Mesodermal cell (in vitro differentiated cells): ENCODE data around the gene TRRAP.

ENCODE experiments used
- H3K27ac ChIP-seq: 2 replicates; pipeline ENCODE4 v1.7.0; 2013; ENCODE audit warnings: mild to moderate bottlenecking, low read depth, low read length, moderate library complexity; ENCODE audit not compliant: severe bottlenecking
- H3K36me3 ChIP-seq: 2 replicates; pipeline ENCODE4 v1.7.1; 2013; ENCODE audit warnings: mild to moderate bottlenecking, low read length, moderate library complexity; ENCODE audit not compliant: control insufficient read depth, insufficient read depth
- H3K4me1 ChIP-seq: one replicate; pipeline ENCODE4 v1.7.1; 2013; ENCODE audit warnings: mild to moderate bottlenecking, low read length; ENCODE audit not compliant: insufficient read depth, control insufficient read depth, poor library complexity, severe bottlenecking
- H3K4me3 ChIP-seq: 2 replicates; pipeline ENCODE4 v1.7.0; 2013; ENCODE audit warnings: low read length, control low read depth, mild to moderate bottlenecking; ENCODE audit not compliant: insufficient read depth, poor library complexity, severe bottlenecking; ENCODE audit errors: extremely low read depth
- H3K9me3 ChIP-seq: 2 replicates; pipeline ENCODE4 v1.7.1; 2013; ENCODE audit warnings: mild to moderate bottlenecking, low read length, moderate library complexity; ENCODE audit not compliant: control insufficient read depth
- WGBS, 2 experiments: methylation state at CpG; one replicate each; pipeline ENCODE4 v1.1.5; 2013; ENCODE audit warnings: missing lambda C conversion rate in 2 of 2; ENCODE audit not compliant: insufficient coverage in 2 of 2; 5-methylcytosine and 5-hydroxymethylcytosine counted together

Gene TRRAP

GRCh38 chr7:99004781-99005500 lies 126.6 kb downstream of the TRRAP start:
- Histone ChIP-seq H3K36me3 (peaks cover 91% of the 10 kb centered on the region), H3K4me3 (no peak overlapping the region)
- WGBS, 2 experiments, result 97% methylated on average over 26 of the region's 26 CpGs

GRCh38 chr7:99005776-99006175 lies 127.4 kb downstream of the TRRAP start:
- peaks cover 91% of the 10 kb centered on the region for H3K36me3 ChIP-seq
- no peaks in the 10 kb centered on the region for H3K4me1 ChIP-seq
- H3K4me3 ChIP-seq, result no peak overlapping the region
- H3K27ac ChIP-seq, result no peak overlapping the region
- 92 to 97% methylated on average over 14 to 15 of the region's 15 CpGs for WGBS, 2 experiments
- H3K9me3 ChIP-seq, result no peaks in the 10 kb centered on the region

More at GRCh38 chr7:99004781-99005500, 126.6 kb downstream of the TRRAP start:
- Histone ChIP-seq H3K9me3 (no peaks in the 10 kb centered on the region), H3K4me1 (no peaks in the 10 kb centered on the region), H3K27ac (no peak overlapping the region)

GRCh38 chr7:99006739-99007424 lies 128.6 kb downstream of the TRRAP start:
- Histone ChIP-seq H3K36me3 (peaks cover 91% of the 10 kb centered on the region), H3K4me1 (no peaks in the 10 kb centered on the region), H3K4me3 (no peak overlapping the region), H3K9me3 (no peaks in the 10 kb centered on the region), H3K27ac (no peak overlapping the region)
- WGBS, 2 experiments, result 96 to 98% methylated on average over 10 to 11 of the region's 11 CpGs

GRCh38 chr7:99008181-99008631 lies 129.9 kb downstream of the TRRAP start:
- Histone ChIP-seq H3K4me1 (no peaks in the 10 kb centered on the region), H3K9me3 (no peaks in the 10 kb centered on the region), H3K36me3 (peaks cover 94% of the 10 kb centered on the region), H3K27ac (no peak overlapping the region), H3K4me3 (no peak overlapping the region)
- 95 to 98% methylated on average over 17 of the region's 23 CpGs for WGBS, 2 experiments

- H3K4me1 ChIP-seq, result no peaks in the 10 kb centered on the region
- peaks cover 94% of the 10 kb centered on the region for H3K36me3 ChIP-seq
Observed at GRCh38 chr7:99008921-99009530, 130.7 kb downstream of the TRRAP start.

GRCh38 chr7:99010281-99010680 lies 131.9 kb downstream of the TRRAP start:
- Histone ChIP-seq H3K27ac (no peak overlapping the region), H3K4me1 (no peaks in the 10 kb centered on the region), H3K36me3 (peaks cover 94% of the 10 kb centered on the region), H3K4me3 (no peak overlapping the region), H3K9me3 (no peaks in the 10 kb centered on the region)
- WGBS, 2 experiments, result 97 to 99% methylated on average over 9 of the region's 9 CpGs

More at GRCh38 chr7:99008921-99009530, 130.7 kb downstream of the TRRAP start:
- Histone ChIP-seq H3K4me3 (no peak overlapping the region), H3K9me3 (no peaks in the 10 kb centered on the region), H3K27ac (no peak overlapping the region)
- WGBS, 2 experiments, result 91 to 95% methylated on average over 9 to 10 of the region's 11 CpGs

GRCh38 chr7:99011341-99011705 lies 133.0 kb downstream of the TRRAP start:
- 96 to 98% methylated on average over 24 of the region's 24 CpGs for WGBS, 2 experiments
- Histone ChIP-seq H3K9me3 (no peaks in the 10 kb centered on the region), H3K4me3 (no peak overlapping the region), H3K4me1 (no peaks in the 10 kb centered on the region), H3K27ac (no peak overlapping the region), H3K36me3 (peaks cover 95% of the 10 kb centered on the region)

- WGBS, 2 experiments, result 97% methylated on average over 32 to 36 of the region's 36 CpGs
- Histone ChIP-seq H3K36me3 (peaks cover 95% of the 10 kb centered on the region), H3K27ac (no peak overlapping the region), H3K9me3 (no peaks in the 10 kb centered on the region), H3K4me3 (no peak overlapping the region), H3K4me1 (no peaks in the 10 kb centered on the region)
Observed at GRCh38 chr7:99011706-99012404, 133.5 kb downstream of the TRRAP start.

- no peaks in the 10 kb centered on the region for H3K9me3 ChIP-seq
- H3K36me3 ChIP-seq, result peaks cover 98% of the 10 kb centered on the region
- H3K4me3 ChIP-seq, result no peak overlapping the region
- 97% methylated on average over 9 to 13 of the region's 13 CpGs for WGBS, 2 experiments
- H3K4me1 ChIP-seq, result no peaks in the 10 kb centered on the region
- H3K27ac ChIP-seq, result no peak overlapping the region
Observed at GRCh38 chr7:99012722-99013121, 134.4 kb downstream of the TRRAP start.

- H3K4me3 ChIP-seq, result no peak overlapping the region
- H3K4me1 ChIP-seq, result no peaks in the 10 kb centered on the region
- no peak overlapping the region for H3K27ac ChIP-seq
- 94 to 95% methylated on average over 23 of the region's 25 CpGs for WGBS, 2 experiments
- H3K36me3 ChIP-seq, result peaks cover 95% of the 10 kb centered on the region
- no peaks in the 10 kb centered on the region for H3K9me3 ChIP-seq
Observed at GRCh38 chr7:99013266-99014112, 135.2 kb downstream of the TRRAP start.
